Measurements from ENCODE around the gene FKBP6. TPM values are rescaled to one million over a fixed set of nuclear protein-coding genes. Genes with fewer than 3 reads are reported as not detected.
A peak's percentile ranks its signal among the peaks of the same experiment; 100 is the strongest.

Gene FKBP6
- total RNA-seq, 4 donors from 2014 or later = not detected

GRCh38 chr7:73332447-73332846 lies 4.5 kb downstream of the FKBP6 start:
- WGBS, 2 donors (ENCODE audit: low coverage in 1 of 2) = 64 to 80% methylated on average over 4 to 5 of the region's 6 CpGs
- Histone ChIP-seq H3K27me3 (peaks cover 6% of the 10 kb centered on the region), H3K27ac (no peak overlapping the region), H3K4me3 (no peak overlapping the region), H3K4me1 (no peaks in the 10 kb centered on the region), H3K9me3 (no peaks in the 10 kb centered on the region), H3K36me3 (no peaks in the 10 kb centered on the region)
- no peak for ATAC-seq
- TF ChIP-seq EP300 (IDR thresholded peaks at IDR 0.05) (no peak), CTCF (IDR thresholded peaks at IDR 0.05) (no peak), POLR2AphosphoS5 (IDR thresholded peaks at IDR 0.05) (no peak), POLR2A (IDR thresholded peaks at IDR 0.05) (no peak)

- Histone ChIP-seq H3K27ac (no peak overlapping the region), H3K36me3 (no peaks in the 10 kb centered on the region), H3K27me3 (peaks cover 11% of the 10 kb centered on the region), H3K9me3 (no peaks in the 10 kb centered on the region), H3K4me1 (peaks cover 0 to 8% (median 0%) of the 10 kb centered on the region in 3 donors), H3K4me3 (no peak overlapping the region)
- TF ChIP-seq POLR2AphosphoS5 (IDR thresholded peaks at IDR 0.05) (no peak), CTCF (IDR thresholded peaks at IDR 0.05) (no peak), EP300 (IDR thresholded peaks at IDR 0.05) (no peak), POLR2A (IDR thresholded peaks at IDR 0.05) (no peak)
- no peak for ATAC-seq
- 22 to 29% methylated on average over 6 to 10 of the region's 10 CpGs for WGBS, 2 donors (ENCODE audit: low coverage in 1 of 2)
Measured at GRCh38 chr7:73338321-73338720, 10.4 kb downstream of the FKBP6 start.

GRCh38 chr7:73340514-73340913 lies 12.6 kb downstream of the FKBP6 start:
- 77 to 84% methylated on average over 3 to 6 of the region's 7 CpGs for WGBS, 2 donors (ENCODE audit: low coverage in 1 of 2)
- peaks cover 13% of the 10 kb centered on the region for H3K27me3 ChIP-seq
- no peak for TF ChIP-seq EP300 (IDR thresholded peaks at IDR 0.05)
- no peak for TF ChIP-seq POLR2A (IDR thresholded peaks at IDR 0.05)
- TF ChIP-seq CTCF (IDR thresholded peaks at IDR 0.05) = no peak
- TF ChIP-seq POLR2AphosphoS5 (IDR thresholded peaks at IDR 0.05) = no peak

GRCh38 chr7:73341877-73342276 lies 13.9 kb downstream of the FKBP6 start:
- WGBS, 2 donors (ENCODE audit: low coverage in 1 of 2) = 53 to 61% methylated on average over 6 to 8 of the region's 8 CpGs
- H3K9me3 ChIP-seq = no peaks in the 10 kb centered on the region
- H3K36me3 ChIP-seq = no peaks in the 10 kb centered on the region
- peaks cover 0 to 8% (median 0%) of the 10 kb centered on the region in 3 donors for H3K4me1 ChIP-seq
- no peak overlapping the region for H3K4me3 ChIP-seq
- TF ChIP-seq EP300 (IDR thresholded peaks at IDR 0.05) (no peak), POLR2A (IDR thresholded peaks at IDR 0.05) (no peak), POLR2AphosphoS5 (IDR thresholded peaks at IDR 0.05) (no peak), CTCF (IDR thresholded peaks at IDR 0.05) (no peak)
- ATAC-seq = no peak
- H3K27me3 ChIP-seq = peaks cover 13% of the 10 kb centered on the region
- no peak overlapping the region for H3K27ac ChIP-seq

More at GRCh38 chr7:73340514-73340913, 12.6 kb downstream of the FKBP6 start:
- ATAC-seq = no peak
- no peaks in the 10 kb centered on the region for H3K9me3 ChIP-seq
- H3K27ac ChIP-seq = no peak overlapping the region
- H3K4me1 ChIP-seq = peaks cover 0 to 8% (median 0%) of the 10 kb centered on the region in 3 donors
- no peak overlapping the region for H3K4me3 ChIP-seq
- no peaks in the 10 kb centered on the region for H3K36me3 ChIP-seq

GRCh38 chr7:73342645-73343044 lies 14.7 kb downstream of the FKBP6 start:
- TF ChIP-seq POLR2A (IDR thresholded peaks at IDR 0.05) (no peak), CTCF (IDR thresholded peaks at IDR 0.05) (peak in 3 of 4 experiments; percentile 48 to 58 (median 51))
- H3K36me3 ChIP-seq = no peaks in the 10 kb centered on the region
- H3K4me1 ChIP-seq = peaks cover 0 to 8% (median 0%) of the 10 kb centered on the region in 3 donors
- H3K27ac ChIP-seq = no peak overlapping the region
- ATAC-seq = peak; percentile 61
- WGBS, 2 donors (ENCODE audit: low coverage in 1 of 2) = 26 to 40% methylated on average over 1 to 7 of the region's 8 CpGs
- H3K27me3 ChIP-seq = peaks cover 13% of the 10 kb centered on the region
- no peaks in the 10 kb centered on the region for H3K9me3 ChIP-seq
- H3K4me3 ChIP-seq = peak overlapping the region in 1 of 2 donors; percentile 13
